NOMO-1 treated with DMSO at 0.1 percent for 48 hours (cell line): ENCODE results near the gene ITGAV.

Experiments used
- DNase-seq: peaks from one replicate; lab custom pipeline; 2025; ENCODE audit not compliant: unreplicated experiment; lab: John Stamatoyannopoulos, UW

ITGAV gene

DNA sequence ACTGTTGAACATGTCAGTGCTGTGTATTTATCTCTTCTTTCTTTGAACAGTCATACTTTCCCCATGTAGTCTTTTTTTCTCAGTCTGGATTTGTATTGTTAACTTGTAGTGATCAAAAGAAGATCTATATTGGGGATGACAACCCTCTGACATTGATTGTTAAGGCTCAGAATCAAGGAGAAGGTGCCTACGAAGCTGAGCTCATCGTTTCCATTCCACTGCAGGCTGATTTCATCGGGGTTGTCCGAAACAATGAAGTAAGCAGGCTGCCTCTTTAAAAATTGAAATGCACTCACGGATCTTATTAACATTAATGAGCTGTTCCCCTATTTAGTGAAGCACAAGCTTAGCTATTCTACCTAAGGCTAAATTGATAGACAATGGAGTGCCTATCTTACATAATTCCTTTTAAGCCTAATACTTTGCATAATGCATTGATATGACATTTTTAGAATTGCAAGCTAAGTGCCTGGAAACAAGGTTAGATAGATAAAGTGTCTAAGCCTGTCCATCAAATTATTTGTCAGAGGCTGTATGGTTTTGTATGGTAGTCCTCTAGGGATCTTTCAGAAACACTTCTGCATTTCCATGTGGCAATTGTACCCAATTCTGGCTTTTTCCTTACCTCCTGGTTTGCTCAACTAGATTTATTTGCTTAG lies 74.7 kb downstream of the ITGAV start:
- DNase-seq = no peak

- no peak for DNase-seq
These were observed 79.3 kb downstream of the ITGAV start for GRCh38 chr2:186669146-186669545.

DNA sequence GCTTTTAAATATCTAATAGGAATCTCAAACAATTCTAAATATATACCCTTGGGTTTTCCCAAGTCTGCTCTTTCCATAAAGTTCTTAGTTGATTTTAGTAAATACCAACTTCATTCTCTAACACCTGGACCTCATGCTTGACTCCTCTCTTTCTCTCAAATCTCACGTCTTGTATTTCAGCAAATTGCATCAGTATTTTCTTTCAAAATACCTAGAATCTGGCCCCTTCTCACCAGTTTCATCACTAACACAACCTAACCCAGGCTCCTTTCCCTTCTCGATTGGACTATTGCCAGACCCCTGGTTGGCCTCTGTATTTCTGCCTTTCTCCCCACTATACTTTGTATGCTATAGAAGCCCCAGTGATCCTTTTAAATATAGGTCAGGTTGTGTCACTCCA lies 81.0 kb downstream of the ITGAV start:
- DNase-seq = no peak

DNA sequence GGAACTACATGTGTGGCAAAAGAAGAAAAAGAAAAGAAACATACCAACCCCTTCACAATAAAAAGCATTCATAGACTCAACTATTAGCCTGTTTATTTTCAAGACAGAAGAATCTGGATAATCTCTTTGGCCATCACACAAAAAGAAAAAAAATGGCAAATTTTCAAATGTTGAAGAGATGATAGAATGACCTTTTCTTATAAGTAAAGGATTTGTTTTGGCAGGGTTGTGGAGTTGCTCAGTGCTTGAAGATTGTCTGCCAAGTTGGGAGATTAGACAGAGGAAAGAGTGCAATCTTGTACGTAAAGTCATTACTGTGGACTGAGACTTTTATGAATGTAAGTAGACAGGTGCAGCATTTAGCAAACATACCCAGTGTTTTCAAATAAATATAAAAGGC lies 85.5 kb downstream of the ITGAV start:
- no peak for DNase-seq

DNA sequence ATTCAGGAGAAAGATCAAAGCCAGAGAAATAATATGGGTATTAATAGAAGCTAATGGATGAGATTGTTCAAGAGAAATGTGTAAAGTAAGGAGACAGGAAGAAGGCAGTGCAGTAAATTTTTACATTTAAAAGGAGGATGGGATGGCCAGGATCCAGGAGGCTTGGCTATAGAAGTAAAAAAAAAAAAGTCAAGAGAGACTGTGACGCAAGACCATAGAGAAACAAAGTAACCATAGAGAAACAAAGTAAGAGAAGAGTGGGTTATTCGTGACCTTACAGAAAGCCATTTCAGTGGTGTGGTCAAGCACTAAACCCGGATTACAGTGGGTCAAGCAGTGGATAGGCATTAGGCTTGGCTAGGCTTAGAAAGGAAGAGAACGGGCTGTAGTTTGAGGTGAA lies 93.5 kb downstream of the ITGAV start:
- DNase-seq = no peak

DNA sequence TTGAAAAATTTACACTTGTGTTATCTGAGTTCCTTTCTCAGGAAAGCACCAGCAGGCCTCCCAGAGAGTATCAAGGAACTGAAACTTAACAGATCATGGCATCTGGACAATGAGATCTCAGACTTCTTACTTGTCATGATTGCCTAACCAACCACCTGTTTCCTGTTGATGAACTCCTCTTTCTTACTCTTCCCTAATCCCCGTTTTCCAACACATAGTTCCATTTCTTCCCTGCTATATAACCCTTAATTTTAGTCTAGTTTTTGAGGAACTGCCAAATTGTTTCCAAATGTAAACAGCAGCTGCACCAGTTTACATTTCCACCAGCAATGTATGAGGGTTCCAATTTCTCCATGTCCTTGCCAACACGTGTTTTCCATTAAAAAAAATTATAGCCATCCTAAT lies 98.0 kb downstream of the ITGAV start:
- DNase-seq = no peak

- no peak for DNase-seq
These were observed 99.0 kb downstream of the ITGAV start for GRCh38 chr2:186688813-186689212.

DNA sequence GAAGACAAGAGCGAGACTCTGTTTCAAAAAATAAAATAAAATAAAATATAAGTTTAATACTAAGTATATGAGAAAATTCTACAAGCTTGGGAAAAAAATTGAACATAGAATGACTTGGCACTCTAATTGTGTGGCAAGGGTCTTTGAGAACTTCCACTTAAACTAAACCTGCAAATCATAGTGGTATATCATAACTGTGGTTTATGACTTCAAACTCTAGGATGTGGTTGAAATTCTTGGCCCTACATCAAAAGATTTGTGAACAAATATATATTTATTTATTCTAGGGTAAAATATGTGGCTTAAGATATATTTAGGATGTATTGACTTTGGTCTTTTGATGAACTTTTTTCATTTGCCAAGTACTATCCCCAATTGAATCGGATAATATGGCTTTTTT lies 100.9 kb downstream of the ITGAV start:
- no peak for DNase-seq

DNA sequence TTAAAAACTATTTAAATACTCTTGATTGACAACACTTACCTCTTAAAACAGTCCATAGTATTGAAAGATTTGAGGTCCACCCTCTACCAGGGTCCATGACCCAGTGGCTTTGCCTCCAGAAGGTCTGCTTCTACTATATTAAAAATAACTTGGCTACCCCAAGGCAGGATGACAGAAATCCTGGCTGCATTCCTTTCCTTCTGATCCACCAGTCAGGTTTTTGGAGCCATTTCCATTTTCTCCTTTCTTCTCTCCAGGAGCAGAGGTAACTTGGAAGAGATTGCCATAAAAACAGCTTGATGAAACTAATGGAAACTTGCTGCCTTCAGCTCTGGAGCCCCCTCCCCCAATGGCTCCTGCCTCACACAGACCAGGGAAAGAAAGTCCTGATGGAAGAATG lies 101.4 kb downstream of the ITGAV start:
- no peak for DNase-seq

DNA sequence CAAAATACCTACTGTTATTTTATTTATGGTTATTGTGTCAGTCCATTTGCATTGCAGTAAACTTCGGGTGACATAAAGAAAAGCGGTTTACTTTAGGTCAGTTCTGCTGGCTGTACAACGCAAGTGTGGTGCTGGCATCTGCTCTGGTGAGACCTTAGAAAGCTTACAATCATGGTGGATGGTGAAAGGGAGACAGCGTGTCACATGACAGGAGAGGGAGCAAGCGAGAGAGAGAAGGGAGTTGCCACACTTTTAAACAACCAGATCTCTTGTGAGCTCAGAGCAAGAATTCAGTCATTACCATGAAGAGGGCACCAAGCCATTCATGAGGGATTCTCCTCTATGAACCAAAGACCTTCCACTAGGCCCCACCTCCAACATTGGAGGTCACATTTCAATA lies 102.0 kb downstream of the ITGAV start:
- no peak for DNase-seq

DNA sequence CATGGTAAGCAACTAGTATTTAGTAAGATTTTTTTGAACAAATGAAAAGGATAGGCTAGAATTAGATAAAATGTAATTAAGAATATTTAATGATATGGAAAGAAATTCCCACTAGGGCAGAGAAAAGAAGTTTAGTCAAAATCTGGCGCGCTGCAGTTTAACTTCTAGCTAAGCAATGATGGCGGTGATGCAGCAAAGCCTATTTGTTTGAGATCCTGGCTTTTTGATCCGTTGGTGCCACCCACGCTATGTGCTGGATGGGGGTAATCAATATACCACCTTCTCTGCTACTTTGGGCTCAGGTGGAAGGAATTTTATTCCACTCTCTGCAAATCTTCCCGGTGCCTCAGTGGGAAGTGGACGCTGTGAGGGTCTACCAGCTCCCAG lies 103.6 kb downstream of the ITGAV start:
- DNase-seq = no peak

DNA sequence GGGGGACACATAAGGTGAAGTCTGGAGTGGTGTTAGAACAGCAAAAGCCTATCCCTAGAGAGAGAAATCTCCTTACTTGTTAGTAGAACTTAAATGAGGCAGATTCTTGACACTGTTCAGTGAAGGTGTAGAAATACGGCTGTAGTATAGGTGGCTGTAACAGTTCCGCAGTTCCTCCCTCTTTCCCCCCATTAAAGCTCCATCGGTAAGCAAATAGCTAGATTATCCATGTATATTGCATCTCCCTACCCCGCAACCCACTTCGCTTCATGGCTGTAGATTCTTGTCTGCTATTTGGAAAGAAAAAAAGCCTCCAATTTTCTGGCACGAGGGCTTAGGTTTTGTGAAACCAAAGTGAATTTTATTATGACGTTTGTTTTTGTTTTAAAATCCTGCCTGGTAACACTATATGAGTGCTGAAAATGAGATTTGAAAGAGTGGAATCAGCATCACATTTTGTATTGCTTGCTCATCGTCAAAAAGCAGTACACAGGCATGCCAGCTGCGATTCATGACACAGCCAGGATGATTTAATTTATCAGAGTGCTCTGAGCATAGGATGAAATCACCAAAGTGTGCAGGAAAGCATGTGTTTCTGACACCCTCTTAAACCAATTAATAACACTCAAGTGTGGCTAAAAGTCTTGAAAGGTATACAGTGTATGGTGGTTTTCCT lies 105.4 kb downstream of the ITGAV start:
- no peak for DNase-seq

DNA sequence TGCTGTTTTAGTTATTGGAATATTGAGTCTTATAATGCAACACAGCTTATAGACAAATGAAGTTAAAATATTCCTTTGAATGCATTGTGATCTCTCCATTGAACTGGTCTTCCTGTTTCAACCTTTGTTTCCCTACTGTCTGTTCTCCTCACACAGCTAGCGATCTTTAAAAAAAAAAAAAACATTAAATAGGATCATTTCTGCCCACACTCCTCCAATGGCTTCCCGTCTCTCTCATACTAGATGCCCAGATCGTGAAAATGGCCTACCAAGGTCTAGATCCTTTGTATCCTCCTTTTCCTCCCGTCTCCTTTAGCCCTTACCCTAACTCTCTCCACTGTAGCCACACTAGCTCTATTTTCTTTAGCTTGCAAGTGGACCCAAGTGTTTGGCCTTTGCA lies 106.4 kb downstream of the ITGAV start:
- DNase-seq = no peak

DNA sequence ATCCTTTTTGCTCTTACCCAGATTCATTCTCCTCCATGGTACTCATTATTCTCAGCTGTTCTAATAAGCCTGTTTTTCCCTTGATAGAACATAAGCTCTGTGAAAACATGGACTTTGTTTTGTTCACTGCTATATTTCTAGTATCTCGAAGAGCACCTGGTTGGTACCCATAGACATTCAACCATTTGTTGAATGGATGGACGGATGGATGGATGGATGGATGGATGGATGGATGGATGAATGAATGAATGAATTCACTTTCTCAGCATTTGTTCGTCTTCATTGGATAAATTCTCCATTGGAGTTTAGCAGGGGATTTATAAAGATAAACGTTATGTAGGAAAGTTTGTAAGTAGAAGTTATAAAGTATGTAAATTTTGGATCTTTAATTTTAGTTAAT lies 106.9 kb downstream of the ITGAV start:
- DNase-seq = no peak

- no peak for DNase-seq
These were observed 107.7 kb downstream of the ITGAV start for GRCh38 chr2:186697536-186697935.

GRCh38 chr2:186699742-186700141 lies 109.9 kb downstream of the ITGAV start:
- DNase-seq = no peak

DNA sequence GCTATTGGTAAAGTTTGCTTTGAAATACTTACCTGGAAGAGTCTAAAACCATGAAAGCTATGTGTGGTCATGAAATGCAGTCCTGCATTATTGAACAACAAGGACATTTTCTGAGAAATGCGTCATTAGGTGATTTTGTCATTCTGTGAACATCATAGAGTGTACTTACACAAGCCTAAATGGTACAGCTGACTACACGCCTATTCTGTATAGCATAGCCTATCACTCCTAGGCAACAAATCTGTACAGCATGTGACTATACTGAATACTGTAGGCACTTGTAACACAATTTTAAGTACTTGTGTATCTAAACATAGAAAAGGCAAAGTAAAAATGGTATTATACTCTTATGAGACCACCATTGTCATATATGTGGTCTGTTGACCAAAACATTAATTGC lies 112.2 kb downstream of the ITGAV start:
- no peak for DNase-seq

DNA sequence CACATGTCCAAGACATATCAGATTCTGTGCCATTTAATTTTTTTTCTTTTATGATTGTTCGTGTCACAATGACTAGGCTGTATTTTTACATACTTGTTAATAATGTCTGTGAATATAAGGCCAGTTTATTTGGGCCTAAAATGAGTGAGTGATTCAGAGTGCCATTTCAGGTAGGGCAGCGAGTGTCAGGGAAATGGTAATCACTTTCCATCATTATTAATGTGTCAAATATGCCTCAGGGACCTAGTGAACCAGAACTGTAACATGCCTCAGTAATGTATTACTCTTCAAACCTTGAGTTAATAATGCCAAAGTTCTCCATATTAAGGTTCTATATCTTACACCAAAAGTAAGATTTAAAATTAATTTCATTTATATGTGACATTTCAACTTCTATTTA lies 112.6 kb downstream of the ITGAV start:
- no peak for DNase-seq

DNA sequence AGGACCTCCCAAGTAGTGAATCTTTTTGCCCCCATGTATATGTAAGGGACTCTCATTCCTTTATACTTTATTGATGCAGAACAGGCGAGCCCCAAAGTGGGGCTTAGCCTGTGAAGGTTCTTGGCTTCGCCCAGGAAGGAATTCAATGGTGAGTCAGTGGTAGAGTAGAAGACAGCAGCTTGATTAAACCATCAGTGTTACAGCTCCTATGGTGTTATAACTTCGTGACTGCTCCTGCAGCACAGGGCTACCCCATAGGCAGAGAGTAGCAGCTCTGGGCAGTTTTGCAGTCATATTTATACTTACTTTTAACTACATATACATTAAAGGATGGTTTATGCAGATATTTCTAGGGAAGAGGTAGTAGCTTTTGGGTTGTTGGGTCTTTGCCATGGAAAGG lies 115.0 kb downstream of the ITGAV start:
- DNase-seq = no peak

- DNase-seq = no peak
These were observed 119.9 kb downstream of the ITGAV start for GRCh38 chr2:186709529-186710450.

DNA sequence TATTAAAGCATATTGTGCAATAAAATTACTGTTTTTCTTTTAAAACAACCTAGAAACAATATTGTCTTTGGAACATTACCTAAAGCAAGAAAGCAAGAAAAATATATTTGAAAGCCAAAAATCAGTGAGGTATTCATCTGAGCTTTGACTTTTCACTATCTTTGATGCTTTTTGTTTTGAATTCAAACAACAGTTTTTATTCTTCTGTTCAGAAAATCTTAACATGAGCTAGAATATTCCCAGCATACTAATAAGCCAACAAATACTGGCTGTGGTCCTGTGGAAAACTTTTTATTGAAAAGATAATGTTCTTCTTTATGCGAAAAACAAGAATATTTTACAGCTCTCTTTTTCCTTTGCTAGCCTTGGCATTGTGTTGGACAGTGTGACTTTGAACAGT lies 123.8 kb downstream of the ITGAV start:
- DNase-seq = no peak

GRCh38 chr2:186714611-186715010 lies 124.8 kb downstream of the ITGAV start:
- DNase-seq = no peak
